Breast epithelium (tissue), 4 donors: ENCODE results near the gene AKT3. TPM values are rescaled to one million over a fixed set of nuclear protein-coding genes. Genes with fewer than 3 reads are reported as not detected.

Source experiments
- DNase-seq, 2 donors: peaks; one replicate each; pipeline ENCODE4 v3.0.0-alpha.2; 2019; ENCODE audit warnings: low spot score in 2 of 2
- H3K27ac ChIP-seq, 2 donors: fragments of 200-600 bp; sonication (generic) in 1 of 2; one replicate each; pipeline ENCODE4 v1.5.1; 2016 to 2019; ENCODE audit warnings: mild to moderate bottlenecking in 1 of 2
- H3K27me3 ChIP-seq, 2 donors: fragments of 200-600 bp; sonication (generic) in 1 of 2; one replicate each; pipeline versions ENCODE4 v1.5.1 to v1.6.0; 2017 to 2019; ENCODE audit warnings: control low read depth in 1 of 2, mild to moderate bottlenecking in 1 of 2
- H3K36me3 ChIP-seq: fragments of 200-600 bp; one replicate; pipeline ENCODE4 v1.5.1; 2019
- H3K4me1 ChIP-seq, 2 donors: fragments of 200-600 bp; sonication (generic); one replicate each; pipeline ENCODE4 v1.5.1; 2016 to 2019; ENCODE audit warnings: control low read depth in 1 of 2
- H3K4me3 ChIP-seq, 3 donors: fragments of 200-600 bp; sonication (generic); 1 replicate in 2 of 3; 2 replicates in 1 of 3; pipeline ENCODE4 v1.5.1; 2016 to 2019; ENCODE audit warnings: mild to moderate bottlenecking in 3 of 3, moderate library complexity in 2 of 3
- H3K9me3 ChIP-seq, 2 donors: fragments of 200-600 bp; sonication (generic) in 1 of 2; one replicate each; pipeline ENCODE4 v1.5.1; 2016 to 2019; ENCODE audit warnings: control low read depth in 1 of 2
- CTCF ChIP-seq, 3 donors: fragments of 450-650 bp; IDR thresholded peaks; one replicate each; pipeline ENCODE4 v1.5.1; 2016 to 2017; ENCODE audit warnings: antibody characterized with exemption in 3 of 3, mild to moderate bottlenecking in 3 of 3, moderate library complexity in 3 of 3
- POLR2A ChIP-seq: fragments of 450-650 bp; IDR thresholded peaks from one replicate; pipeline ENCODE4 v1.6.1; 2016; ENCODE audit warnings: antibody characterized with exemption, mild to moderate bottlenecking, moderate library complexity
- POLR2AphosphoS5 ChIP-seq, 3 donors: sonication (generic); formaldehyde crosslinking; IDR thresholded peaks; one replicate each; pipeline ENCODE4 v1.6.1; 2017; ENCODE audit warnings: antibody characterized with exemption in 3 of 3
- intact Hi-C: fragments of 100-400 bp; cut with DNase I; formaldehyde crosslinking; loops from one replicate; pipeline ENCODE4 v1.15.1; 2023; ENCODE audit warnings: low total_unique reads
- total RNA-seq, 3 donors: library from RNA; depleted of rRNA; stranded (reverse); fragments of >200 nt; gene quantifications; one replicate each; pipeline ENCODE4 v1.1.0, GENCODE V29; 2016

The AKT3 gene
- total RNA-seq, 3 donors from 2014 or later: 49.6 to 58.7 (median 58.7) TPM

DNA sequence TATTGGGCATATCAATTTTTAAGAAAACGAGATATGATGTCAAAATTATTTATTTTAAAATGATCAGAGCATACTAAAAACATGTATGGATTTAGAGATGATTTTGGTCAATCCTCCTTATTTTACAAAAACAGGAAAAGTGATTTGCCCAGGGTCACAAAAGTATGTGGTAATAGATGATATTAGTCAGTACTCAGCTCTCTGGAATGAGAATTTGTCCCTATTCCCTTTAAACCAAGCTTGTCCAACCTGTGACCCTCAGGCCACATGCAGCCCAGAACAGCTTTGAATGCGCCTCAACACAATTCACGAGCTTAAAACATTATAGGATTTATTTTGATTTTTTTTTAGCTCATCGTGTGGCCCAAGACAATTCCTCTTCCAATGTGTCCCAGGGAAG, 104.7 kb downstream of the AKT3 start:
- H3K9me3 ChIP-seq: no peaks in the 10 kb centered on the region
- no peaks in the 10 kb centered on the region for H3K4me1 ChIP-seq
- H3K4me3 ChIP-seq: no peak overlapping the region
- H3K36me3 ChIP-seq: no peaks in the 10 kb centered on the region
- no peak for DNase-seq
- H3K27me3 ChIP-seq: no peaks in the 10 kb centered on the region
- TF ChIP-seq CTCF (IDR thresholded peaks at IDR 0.05) (no peak), POLR2AphosphoS5 (IDR thresholded peaks at IDR 0.05) (no peak), POLR2A (no peak)
- intact Hi-C loops: no loop called here
- no peak overlapping the region for H3K27ac ChIP-seq

- TF ChIP-seq CTCF (IDR thresholded peaks at IDR 0.05) (no peak), POLR2AphosphoS5 (IDR thresholded peaks at IDR 0.05) (no peak), POLR2A (no peak)
- Histone ChIP-seq H3K9me3 (no peaks in the 10 kb centered on the region), H3K27me3 (no peaks in the 10 kb centered on the region), H3K4me1 (no peaks in the 10 kb centered on the region), H3K27ac (no peak overlapping the region), H3K4me3 (no peak overlapping the region), H3K36me3 (no peaks in the 10 kb centered on the region)
- no peak for DNase-seq
- intact Hi-C loops: no loop called here
These were observed 107.2 kb downstream of the AKT3 start for GRCh38 chr1:243742819-243743218.

DNA sequence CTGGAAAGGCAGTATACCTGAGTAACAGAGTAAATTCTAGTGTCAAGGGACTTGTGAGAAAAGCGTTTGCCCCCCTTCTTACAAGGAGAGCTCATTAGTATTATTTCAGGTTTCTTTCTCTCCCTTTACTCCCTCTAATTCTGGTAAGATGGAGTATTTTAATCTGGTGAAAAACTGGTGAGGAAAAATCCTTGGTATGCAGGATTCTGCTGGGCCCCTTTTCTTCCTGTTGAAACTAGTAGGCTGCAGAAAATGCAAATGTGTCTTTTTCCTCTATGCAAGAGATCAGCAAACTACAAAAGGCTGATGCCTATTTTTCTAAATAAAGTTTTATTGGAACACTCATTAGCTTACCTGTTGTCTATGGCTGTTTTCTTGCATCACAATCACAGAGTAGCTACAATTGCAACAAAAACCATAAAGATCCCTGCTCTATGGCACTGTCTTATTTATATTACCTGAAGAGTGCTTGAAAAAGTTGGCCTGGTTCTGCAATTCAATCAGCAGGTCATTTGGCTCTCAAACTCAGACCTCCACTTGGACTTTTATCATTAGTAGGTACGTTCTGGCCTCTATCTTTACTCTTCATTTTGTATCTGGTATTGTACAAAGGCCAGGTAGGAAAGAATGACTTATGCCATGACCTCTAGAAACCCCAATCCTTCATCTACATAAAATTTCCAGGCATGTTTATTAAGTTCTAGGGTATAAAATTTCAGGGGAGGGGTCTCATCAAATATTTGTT, 109.6 kb downstream of the AKT3 start:
- no peak for TF ChIP-seq POLR2A
- no peak for TF ChIP-seq CTCF (IDR thresholded peaks at IDR 0.05)
- no peak for TF ChIP-seq POLR2AphosphoS5 (IDR thresholded peaks at IDR 0.05)

DNA sequence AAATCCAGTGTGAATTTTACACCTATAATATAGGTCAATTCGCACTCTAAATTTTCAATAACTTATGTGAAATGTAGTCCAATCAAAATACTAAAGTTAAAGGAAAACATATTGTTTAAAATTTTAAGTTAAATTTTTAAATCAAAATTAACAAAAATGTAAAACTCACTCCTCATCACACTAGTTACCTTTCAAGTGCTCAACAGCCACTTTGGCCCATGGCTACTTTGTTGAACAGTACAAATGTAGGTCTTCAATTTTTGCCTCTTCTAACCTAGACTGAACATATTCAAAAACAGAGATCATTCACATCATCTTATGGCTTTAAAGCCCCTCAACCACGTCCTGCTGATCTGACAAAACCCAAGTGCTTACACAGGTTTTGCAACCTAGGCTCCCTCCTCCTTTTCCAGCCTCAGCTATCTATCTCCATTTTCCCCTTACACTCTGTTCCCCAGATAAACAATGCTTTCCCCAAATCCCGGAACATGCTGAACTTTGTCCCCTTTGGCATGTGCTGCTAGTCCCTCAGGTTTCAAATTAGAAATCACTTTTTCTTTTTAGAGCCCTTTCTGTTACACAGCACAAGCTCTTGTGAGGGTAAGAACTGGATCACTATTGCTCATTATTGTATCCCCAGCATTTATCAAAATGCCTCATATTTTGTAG, 110.6 kb downstream of the AKT3 start:
- no peaks in the 10 kb centered on the region for H3K4me1 ChIP-seq
- no peak for DNase-seq
- no peak overlapping the region for H3K4me3 ChIP-seq
- H3K27ac ChIP-seq: no peak overlapping the region
- H3K9me3 ChIP-seq: no peaks in the 10 kb centered on the region
- no peak for TF ChIP-seq POLR2A
- no peak for TF ChIP-seq POLR2AphosphoS5 (IDR thresholded peaks at IDR 0.05)
- no peak for TF ChIP-seq CTCF (IDR thresholded peaks at IDR 0.05)
- no peaks in the 10 kb centered on the region for H3K27me3 ChIP-seq
- no peaks in the 10 kb centered on the region for H3K36me3 ChIP-seq
- intact Hi-C loops: no loop called here

More for the DNA sequence above, 109.6 kb downstream of the AKT3 start:
- no peaks in the 10 kb centered on the region for H3K9me3 ChIP-seq
- intact Hi-C loops: no loop called here
- H3K4me1 ChIP-seq: no peaks in the 10 kb centered on the region
- DNase-seq: no peak
- no peaks in the 10 kb centered on the region for H3K36me3 ChIP-seq
- no peak overlapping the region for H3K4me3 ChIP-seq
- H3K27me3 ChIP-seq: no peaks in the 10 kb centered on the region
- H3K27ac ChIP-seq: no peak overlapping the region

- Histone ChIP-seq H3K27ac (no peak overlapping the region), H3K36me3 (no peaks in the 10 kb centered on the region), H3K27me3 (no peaks in the 10 kb centered on the region), H3K4me1 (no peaks in the 10 kb centered on the region), H3K4me3 (no peak overlapping the region), H3K9me3 (no peaks in the 10 kb centered on the region)
- TF ChIP-seq POLR2A (no peak), POLR2AphosphoS5 (IDR thresholded peaks at IDR 0.05) (no peak), CTCF (IDR thresholded peaks at IDR 0.05) (no peak)
- intact Hi-C loops: no loop called here
- DNase-seq: no peak
These were observed 112.0 kb downstream of the AKT3 start for GRCh38 chr1:243738020-243738419.
